Kidney (tissue), 14 donors: ENCODE data around the gene NUP85. TPM values are rescaled to one million over a fixed set of nuclear protein-coding genes. Genes with fewer than 3 reads are reported as not detected.

Source experiments
- DNase-seq, 5 donors: peaks; one replicate each; pipeline ENCODE4 v3.0.0-alpha.2; 2013 to 2020
- FAIRE-seq: peaks from 2 replicates; lab custom pipeline; 2012; peaks lifted over from hg19 to GRCh38; lab: Jason Lieb, UNC
- H3K27ac ChIP-seq, 2 donors: one replicate each; pipeline ENCODE4 v1.7.0; 2013; ENCODE audit warnings: low read depth in 2 of 2, low read length in 2 of 2, inconsistent platforms in 1 of 2
- H3K27me3 ChIP-seq: one replicate; pipeline ENCODE4 v1.7.1; 2013; ENCODE audit warnings: low read length, inconsistent platforms; ENCODE audit not compliant: control insufficient read depth, insufficient read depth
- H3K36me3 ChIP-seq, 3 donors: one replicate each; pipeline versions ENCODE4 v1.7.0 to v1.7.1; 2013; ENCODE audit warnings: low read length in 3 of 3, control low read depth in 1 of 3, inconsistent platforms in 1 of 3; ENCODE audit not compliant: insufficient read depth in 3 of 3, control insufficient read depth in 2 of 3
- H3K4me1 ChIP-seq, 3 donors: one replicate each; pipeline versions ENCODE4 v1.7.0 to v1.7.1; 2013; ENCODE audit warnings: low read length in 3 of 3, inconsistent platforms in 1 of 3, low read depth in 1 of 3; ENCODE audit not compliant: control insufficient read depth in 2 of 3, insufficient read depth in 2 of 3
- H3K4me3 ChIP-seq, 3 donors: one replicate each; pipeline versions ENCODE4 v1.7.0 to v1.8.1; 2013; ENCODE audit warnings: low read length in 3 of 3, control low read depth in 1 of 3, inconsistent platforms in 1 of 3
- H3K9ac ChIP-seq, 3 donors: one replicate each; pipeline versions ENCODE4 v1.7.0 to v1.7.1; 2013; ENCODE audit warnings: low read length in 3 of 3, control low read depth in 1 of 3, inconsistent platforms in 1 of 3
- H3K9me3 ChIP-seq, 3 donors: one replicate each; pipeline versions ENCODE4 v1.7.0 to v1.7.1; 2013; ENCODE audit warnings: low read length in 3 of 3, control low read depth in 1 of 3, inconsistent platforms in 1 of 3; ENCODE audit not compliant: control insufficient read depth in 2 of 3, insufficient read depth in 1 of 3
- CTCF ChIP-seq: IDR thresholded peaks from 3 replicates; pipeline ENCODE4 v1.5.1; 2012; ENCODE audit warnings: mild to moderate bottlenecking, moderate library complexity, borderline replicate concordance; ENCODE audit not compliant: insufficient read depth; ENCODE audit errors: extremely low read depth
- intact Hi-C: fragments of 100-400 bp; cut with DNase I; formaldehyde crosslinking; loops from one replicate; pipeline ENCODE4 v1.11.1; 2022
- polyA plus RNA-seq: library from polyadenylated mRNA; stranded (reverse); fragments of 350-450 nt; fragmentation: Illumina TruSeq; extraction: RNeasy Lipid Tissue Mini Kit (QIAGEN cat#74804); gene quantifications from one replicate; pipeline ENCODE4 v1.2.3, GENCODE V29; 2014; ENCODE audit warnings: low read depth, low replicate concordance; ENCODE audit not compliant: insufficient read depth
- total RNA-seq: library from RNA; stranded (reverse); fragmentation: NEBNext Ultra II Directional; extraction: Animal tissue kit (Norgen Biotek cat#: 25700); gene quantifications from one replicate; pipeline ENCODE4 v1.2.1, GENCODE V29; 2021
- donor health status: control.
- donor health status: control.
- donor health status: control.
- donor health status: control.
- donor health status: control.
- donor health status: DM: yes; HTN: yes; CAD: no.
- donor health status: Normal renal cell carcinoma (clear cell type).

The NUP85 gene
- total and polyA plus RNA-seq, 2 donors from 2014 or later = 23.9 to 67.1 TPM

GRCh38 chr17:75244133-75244866 is 38.8 kb downstream of the NUP85 start:
- no peak for TF ChIP-seq CTCF
- Histone ChIP-seq H3K4me3 (no peak overlapping the region), H3K36me3 (peaks cover 8 to 59% (median 38%) of the 10 kb centered on the region in 3 donors), H3K9ac (no peak overlapping the region), H3K27me3 (no peaks in the 10 kb centered on the region), H3K27ac (no peak overlapping the region), H3K9me3 (no peaks in the 10 kb centered on the region), H3K4me1 (no peaks in the 10 kb centered on the region)
- no peak for DNase-seq
- no peak for FAIRE-seq
- intact Hi-C loops = no loop called here

- no peak overlapping the region for H3K27ac ChIP-seq
- no peaks in the 10 kb centered on the region for H3K9me3 ChIP-seq
- TF ChIP-seq CTCF = no peak
- no peak overlapping the region for H3K9ac ChIP-seq
- DNase-seq (no peak), FAIRE-seq (no peak)
- intact Hi-C loops = no loop called here
- H3K27me3 ChIP-seq = no peaks in the 10 kb centered on the region
- no peak overlapping the region for H3K4me3 ChIP-seq
- H3K36me3 ChIP-seq = peaks cover 8 to 56% (median 38%) of the 10 kb centered on the region in 3 donors
- peaks cover 0 to 1% (median 0%) of the 10 kb centered on the region in 3 donors for H3K4me1 ChIP-seq
Measured at GRCh38 chr17:75245011-75245410, 39.5 kb downstream of the NUP85 start.

- Histone ChIP-seq H3K4me1 (peaks cover 0 to 4% (median 0%) of the 10 kb centered on the region in 3 donors), H3K36me3 (peaks cover 7 to 50% (median 31%) of the 10 kb centered on the region in 3 donors), H3K9ac (no peak overlapping the region), H3K9me3 (no peaks in the 10 kb centered on the region), H3K4me3 (no peak overlapping the region), H3K27me3 (no peaks in the 10 kb centered on the region), H3K27ac (no peak overlapping the region)
- no peak for FAIRE-seq
- no peak for DNase-seq
- intact Hi-C loops = no loop called here
- TF ChIP-seq CTCF = no peak
Measured at GRCh38 chr17:75246404-75246803, 40.9 kb downstream of the NUP85 start.

GRCh38 chr17:75249564-75249963 is 44.1 kb downstream of the NUP85 start:
- Histone ChIP-seq H3K4me1 (peaks cover 0 to 4% (median 0%) of the 10 kb centered on the region in 3 donors), H3K4me3 (no peak overlapping the region), H3K36me3 (peaks cover 0 to 19% (median 8%) of the 10 kb centered on the region in 3 donors), H3K9ac (peak overlapping the region in 1 of 3 donors; percentile 12), H3K27ac (no peak overlapping the region), H3K9me3 (no peaks in the 10 kb centered on the region), H3K27me3 (no peaks in the 10 kb centered on the region)
- intact Hi-C loops = no loop called here
- FAIRE-seq = no peak
- no peak for TF ChIP-seq CTCF
- DNase-seq = no peak
